CD14-positive monocyte (primary cell): ENCODE results near the gene SLC25A21. TPM values are rescaled to one million over a fixed set of nuclear protein-coding genes. Genes with fewer than 3 reads are reported as not detected.

Experiments used
- DNase-seq, 3 donors: peaks; one replicate each; pipeline ENCODE4 v3.0.0-alpha.2; 2011 to 2022
- H2AFZ ChIP-seq: 2 replicates; pipeline ENCODE4 v1.6.0; 2012; ENCODE audit warnings: mild to moderate bottlenecking, low read depth, low read length, inconsistent platforms; ENCODE audit not compliant: insufficient read depth, poor library complexity, severe bottlenecking
- H3K27ac ChIP-seq, 2 donors: 1 replicate in 1 of 2; 2 replicates in 1 of 2; pipeline ENCODE4 v1.5.1; 2012 to 2013; ENCODE audit warnings: low read length in 2 of 2, control low read depth in 1 of 2, inconsistent platforms in 1 of 2, low read depth in 1 of 2, mild to moderate bottlenecking in 1 of 2
- H3K27me3 ChIP-seq, 2 donors: one replicate each; pipeline versions ENCODE4 v1.6.0 to v1.6.1; 2011 to 2013; ENCODE audit warnings: low read length in 2 of 2; ENCODE audit not compliant: control insufficient read depth in 2 of 2, insufficient read depth in 2 of 2
- H3K36me3 ChIP-seq, 2 donors: replicated peaks in 1 of 2; 1 replicate in 1 of 2; 2 replicates in 1 of 2; pipeline versions ENCODE4 v1.5.1 to v1.6.1; 2012 to 2013; ENCODE audit warnings: low read length in 2 of 2, control low read depth in 1 of 2, inconsistent platforms in 1 of 2, mild to moderate bottlenecking in 1 of 2; ENCODE audit not compliant: insufficient read depth in 2 of 2, control insufficient read depth in 1 of 2
- H3K4me1 ChIP-seq, 2 donors: 1 replicate in 1 of 2; 2 replicates in 1 of 2; pipeline versions ENCODE4 v1.5.1 to v1.6.1; 2012 to 2013; ENCODE audit warnings: low read length in 2 of 2, control low read depth in 1 of 2, inconsistent platforms in 1 of 2, mild to moderate bottlenecking in 1 of 2, moderate library complexity in 1 of 2; ENCODE audit not compliant: insufficient read depth in 2 of 2, control insufficient read depth in 1 of 2
- H3K4me2 ChIP-seq: replicated peaks from 2 replicates; pipeline ENCODE3; 2012; ENCODE audit warnings: low read length, moderate library complexity, mild to moderate bottlenecking; ENCODE audit not compliant: poor library complexity, severe bottlenecking; ENCODE audit errors: extremely low read depth
- H3K4me3 ChIP-seq, 3 experiments: fragments of 200-600 bp in 1 of 3; sonication (generic) in 1 of 3; replicated peaks in 1 of 3; 1 replicate in 2 of 3; 2 replicates in 1 of 3; pipeline ENCODE4 v1.5.1; 2011 to 2013; ENCODE audit warnings: low read length in 3 of 3, mild to moderate bottlenecking in 3 of 3, control low read depth in 2 of 3, low read depth in 2 of 3, inconsistent platforms in 1 of 3, moderate library complexity in 1 of 3
- H3K79me2 ChIP-seq: 2 replicates; pipeline ENCODE4 v1.6.0; 2012; ENCODE audit warnings: mild to moderate bottlenecking, control low read depth, inconsistent platforms, low read length, moderate library complexity; ENCODE audit not compliant: insufficient read depth
- H3K9ac ChIP-seq: 2 replicates; pipeline ENCODE4 v1.6.0; 2017; ENCODE audit warnings: low read length, mild to moderate bottlenecking; ENCODE audit not compliant: insufficient read depth, poor library complexity, severe bottlenecking
- H3K9me3 ChIP-seq, 2 donors: replicated peaks in 1 of 2; 1 replicate in 1 of 2; 2 replicates in 1 of 2; pipeline versions ENCODE4 v1.5.1 to v1.6.1; 2012 to 2013; ENCODE audit warnings: low read length in 2 of 2, control low read depth in 1 of 2; ENCODE audit not compliant: control insufficient read depth in 1 of 2, insufficient read depth in 1 of 2
- H4K20me1 ChIP-seq: 2 replicates; pipeline ENCODE4 v1.6.0; 2012; ENCODE audit warnings: mild to moderate bottlenecking, low read length, control low read depth, moderate library complexity; ENCODE audit not compliant: insufficient read depth
- H3K27ac Mint-ChIP-seq, 7 donors: one replicate each; pipeline ENCODE4 v1.8.0; 2020; ENCODE audit warnings: mild to moderate bottlenecking in 7 of 7, mixed read lengths in 7 of 7, moderate library complexity in 6 of 7, inconsistent platforms in 2 of 7
- H3K27me3 Mint-ChIP-seq, 3 donors: one replicate each; pipeline ENCODE4 v1.8.0; 2021 to 2022; ENCODE audit warnings: low read depth in 3 of 3, mild to moderate bottlenecking in 3 of 3, mixed read lengths in 3 of 3, moderate library complexity in 3 of 3, inconsistent platforms in 1 of 3
- H3K36me3 Mint-ChIP-seq, 2 donors: one replicate each; pipeline ENCODE4 v1.8.0; 2020; ENCODE audit warnings: mixed read lengths in 2 of 2, inconsistent platforms in 1 of 2, mild to moderate bottlenecking in 1 of 2
- H3K4me1 Mint-ChIP-seq: one replicate; pipeline ENCODE4 v1.8.0; 2020; ENCODE audit warnings: mild to moderate bottlenecking, mixed read lengths
- H3K4me3 Mint-ChIP-seq, 2 donors: one replicate each; pipeline ENCODE4 v1.8.0; 2020; ENCODE audit warnings: mild to moderate bottlenecking in 2 of 2, mixed read lengths in 2 of 2, moderate library complexity in 1 of 2
- H3K9me3 Mint-ChIP-seq, 7 donors: one replicate each; pipeline ENCODE4 v1.8.0; 2020 to 2022; ENCODE audit warnings: mixed read lengths in 7 of 7, mild to moderate bottlenecking in 6 of 7, moderate library complexity in 6 of 7, inconsistent platforms in 2 of 7
- CTCF ChIP-seq: fragments of 200-600 bp; IDR thresholded peaks from one replicate; pipeline ENCODE4 v1.8.0; 2022; ENCODE audit warnings: antibody characterized with exemption, mild to moderate bottlenecking
- WGBS: methylation state at CpG from one replicate; pipeline ENCODE4 v1.1.5; 2013; ENCODE audit warnings: missing lambda C conversion rate; ENCODE audit not compliant: insufficient coverage; 5-methylcytosine and 5-hydroxymethylcytosine counted together
- intact Hi-C, 2 donors: fragments of 100-400 bp; cut with micrococcal nuclease; formaldehyde crosslinking; loops; one replicate each; pipeline versions ENCODE4 v1.15.0 to v1.15.1; 2023
- polyA plus RNA-seq, 3 donors: library from polyadenylated mRNA; depleted of rRNA in 1 of 3; unstranded in 2 of 3; stranded (reverse) in 1 of 3; fragments of 300-500 nt in 2 of 3; fragments of >200 nt in 1 of 3; fragmentation: Illumina TruSeq in 2 of 3; gene quantifications; 1 replicate in 2 of 3; 2 replicates in 1 of 3; pipeline ENCODE4 v1.2.3, GENCODE V29; 2012 to 2021

The SLC25A21 gene
- polyA plus RNA-seq, 3 donors: not detected

DNA sequence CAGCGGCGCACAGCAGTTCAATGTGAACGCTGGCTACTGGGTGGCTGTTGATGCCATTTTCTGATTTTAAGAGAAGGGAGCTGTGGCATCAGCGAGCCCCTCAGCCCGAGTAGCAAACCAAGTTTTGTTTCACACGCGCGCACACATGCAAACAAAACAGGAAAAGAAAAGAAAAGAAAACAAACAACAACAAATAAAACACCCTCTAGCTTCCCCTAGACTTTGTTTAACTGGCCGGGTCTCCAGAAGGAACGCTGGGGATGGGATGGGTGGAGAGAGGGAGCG, 510.2 kb downstream of the SLC25A21 start:
- no peak for DNase-seq
- Histone ChIP-seq H3K4me3 (peak overlapping the region in 1 of 3 experiments; percentile 57), H3K9me3 (peaks cover 39 to 94% of the 10 kb centered on the region in 2 donors), H3K36me3 (no peaks in the 10 kb centered on the region), H3K9ac (no peak overlapping the region), H3K4me2 (peak overlapping the region; percentile 61), H3K79me2 (no peaks in the 10 kb centered on the region), H3K27me3 (peaks cover 94 to 100% of the 10 kb centered on the region in 2 donors), H3K27ac (no peak overlapping the region), H2AFZ (no peak overlapping the region), H3K4me1 (peaks cover 8 to 13% of the 10 kb centered on the region in 2 donors), H4K20me1 (no peaks in the 10 kb centered on the region)
- no peak for TF ChIP-seq CTCF
- 4% methylated on average over 4 of the region's 11 CpGs for WGBS
- Mint-ChIP-seq H3K27ac (no peak overlapping the region), H3K9me3 (peaks cover 24 to 78% (median 66%) of the 10 kb centered on the region in 7 donors), H3K27me3 (peaks cover 96 to 100% (median 99%) of the 10 kb centered on the region in 3 donors), H3K36me3 (peaks cover 22% of the 10 kb centered on the region in 2 donors), H3K4me1 (peaks cover 21% of the 10 kb centered on the region), H3K4me3 (peak overlapping the region in 1 of 2 donors; percentile 89)
- intact Hi-C loops: no loop called here

- H3K4me3 ChIP-seq: peak within 1 kb of the TSS in 1 of 3 experiments; percentile 57
- H3K79me2 ChIP-seq: no peaks in the 10 kb centered on the region
- no peaks in the 10 kb centered on the region for H4K20me1 ChIP-seq
- WGBS: 2% methylated on average over 30 of the region's 44 CpGs
- peaks cover 19 to 20% of the 10 kb centered on the region in 2 donors for H3K36me3 Mint-ChIP-seq
- H3K4me1 Mint-ChIP-seq: peaks cover 21% of the 10 kb centered on the region
- peaks cover 24 to 77% (median 62%) of the 10 kb centered on the region in 7 donors for H3K9me3 Mint-ChIP-seq
- H3K4me2 ChIP-seq: peak within 1 kb of the TSS; percentile 61
- peak within 1 kb of the TSS in 3 of 7 donors; percentile 1 to 24 (median 18) for H3K27ac Mint-ChIP-seq
- no peak for TF ChIP-seq CTCF
- no peak within 1 kb of the TSS for H3K27ac ChIP-seq
- H3K36me3 ChIP-seq: no peaks in the 10 kb centered on the region
- intact Hi-C loops: no loop called here
- H3K27me3 Mint-ChIP-seq: peaks cover 97 to 100% (median 99%) of the 10 kb centered on the region in 3 donors
- H3K9ac ChIP-seq: no peak within 1 kb of the TSS
- peak; percentile 1 to 42 (median 15) for DNase-seq
- no peak within 1 kb of the TSS for H2AFZ ChIP-seq
- peaks cover 95 to 100% of the 10 kb centered on the region in 2 donors for H3K27me3 ChIP-seq
- peaks cover 4 to 10% of the 10 kb centered on the region in 2 donors for H3K4me1 ChIP-seq
- peaks cover 34 to 93% of the 10 kb centered on the region in 2 donors for H3K9me3 ChIP-seq
- peak within 1 kb of the TSS; percentile 47 to 89 for H3K4me3 Mint-ChIP-seq
Observed at GRCh38 chr14:36661506-36662257, 510.7 kb downstream of the SLC25A21 start, which contains the start of gene PAX9. PAX9 (plus strand) TSS chr14:36661860; CDS start chr14:36662090, 230 bp downstream.
